Mammary epithelial cell (primary cell): Measurements from ENCODE around the gene INSM2.

Experiments
- EZH2 ChIP-seq: IDR thresholded peaks from 2 replicates; pipeline ENCODE4 v1.6.1; 2012; ENCODE audit warnings: low read length, inconsistent platforms, borderline replicate concordance
- TF ChIP-seq, protein P1 (sequence below), 2 donors: IDR thresholded peaks in 1 of 2; conservative IDR thresholded peaks in 1 of 2; 2 replicates each; pipeline ENCODE4 v1.5.1; 2011 to 2012; ENCODE audit warnings: inconsistent platforms in 2 of 2, low read length in 2 of 2, mild to moderate bottlenecking in 2 of 2, control low read depth in 1 of 2, low read depth in 1 of 2; ENCODE audit not compliant: insufficient read depth in 1 of 2; ENCODE audit errors: extremely low read depth in 1 of 2

DNA sequence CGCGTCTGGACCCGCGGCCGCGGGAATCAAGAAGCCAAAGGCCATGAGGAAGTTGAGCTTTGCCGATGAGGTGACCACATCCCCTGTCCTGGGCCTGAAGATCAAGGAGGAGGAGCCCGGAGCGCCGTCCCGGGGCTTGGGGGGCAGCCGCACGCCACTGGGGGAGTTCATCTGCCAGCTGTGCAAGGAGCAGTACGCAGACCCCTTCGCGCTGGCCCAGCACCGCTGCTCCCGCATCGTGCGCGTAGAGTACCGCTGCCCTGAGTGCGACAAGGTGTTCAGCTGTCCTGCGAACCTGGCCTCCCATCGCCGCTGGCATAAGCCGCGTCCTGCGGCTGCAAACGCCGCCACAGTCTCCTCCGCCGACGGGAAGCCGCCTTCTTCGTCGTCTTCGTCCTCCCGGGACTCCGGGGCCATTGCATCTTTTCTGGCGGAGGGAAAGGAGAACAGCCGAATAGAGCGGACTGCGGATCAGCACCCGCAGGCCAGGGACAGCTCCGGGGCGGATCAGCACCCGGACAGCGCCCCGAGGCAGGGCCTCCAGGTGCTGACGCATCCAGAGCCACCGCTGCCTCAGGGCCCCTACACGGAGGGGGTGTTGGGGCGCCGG is 1.0 kb downstream of the INSM2 start:
- TF ChIP-seq, protein P1, sequence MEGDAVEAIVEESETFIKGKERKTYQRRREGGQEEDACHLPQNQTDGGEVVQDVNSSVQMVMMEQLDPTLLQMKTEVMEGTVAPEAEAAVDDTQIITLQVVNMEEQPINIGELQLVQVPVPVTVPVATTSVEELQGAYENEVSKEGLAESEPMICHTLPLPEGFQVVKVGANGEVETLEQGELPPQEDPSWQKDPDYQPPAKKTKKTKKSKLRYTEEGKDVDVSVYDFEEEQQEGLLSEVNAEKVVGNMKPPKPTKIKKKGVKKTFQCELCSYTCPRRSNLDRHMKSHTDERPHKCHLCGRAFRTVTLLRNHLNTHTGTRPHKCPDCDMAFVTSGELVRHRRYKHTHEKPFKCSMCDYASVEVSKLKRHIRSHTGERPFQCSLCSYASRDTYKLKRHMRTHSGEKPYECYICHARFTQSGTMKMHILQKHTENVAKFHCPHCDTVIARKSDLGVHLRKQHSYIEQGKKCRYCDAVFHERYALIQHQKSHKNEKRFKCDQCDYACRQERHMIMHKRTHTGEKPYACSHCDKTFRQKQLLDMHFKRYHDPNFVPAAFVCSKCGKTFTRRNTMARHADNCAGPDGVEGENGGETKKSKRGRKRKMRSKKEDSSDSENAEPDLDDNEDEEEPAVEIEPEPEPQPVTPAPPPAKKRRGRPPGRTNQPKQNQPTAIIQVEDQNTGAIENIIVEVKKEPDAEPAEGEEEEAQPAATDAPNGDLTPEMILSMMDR (conservative IDR thresholded peaks at IDR 0.05 in 1 of 2, IDR thresholded peaks at IDR 0.05 in 1 of 2; ENCODE audit: extremely low read depth in 1 of 2, insufficient read depth in 1 of 2, low read depth in 1 of 2, low read length in 2 of 2), result no peak
- peak; percentile 84 for TF ChIP-seq EZH2
